HFFc6 (cell line): Measurements from ENCODE around the gene PTRHD1. TPM values are rescaled to one million over a fixed set of nuclear protein-coding genes. Genes with fewer than 3 reads are reported as not detected.
A peak's percentile ranks its signal among the peaks of the same experiment; 100 is the strongest.

Source experiments
- DNase-seq: peaks from one replicate; pipeline ENCODE4 v3.0.0-alpha.2; 2018
- H3K27ac Mint-ChIP-seq: 2 replicates; pipeline ENCODE4 v1.8.0; 2020; ENCODE audit warnings: mild to moderate bottlenecking, mixed read lengths
- H3K27me3 Mint-ChIP-seq: 2 replicates; pipeline ENCODE4 v1.8.0; 2021; ENCODE audit warnings: mild to moderate bottlenecking, moderate library complexity, mixed read lengths; ENCODE audit not compliant: insufficient read depth
- H3K36me3 Mint-ChIP-seq: 2 replicates; pipeline ENCODE4 v1.8.0; 2021; ENCODE audit warnings: low read depth, mixed read lengths
- H3K4me1 Mint-ChIP-seq: 2 replicates; pipeline ENCODE4 v1.8.0; 2020; ENCODE audit warnings: low read depth, mixed read lengths
- H3K4me3 Mint-ChIP-seq: 2 replicates; pipeline ENCODE4 v1.8.0; 2020; ENCODE audit warnings: mild to moderate bottlenecking, moderate library complexity, mixed read lengths
- H3K9me3 Mint-ChIP-seq: 2 replicates; pipeline ENCODE4 v1.8.0; 2020; ENCODE audit warnings: mild to moderate bottlenecking, mixed read lengths
- CTCF ChIP-seq: fragments of 200-600 bp; sonication (generic); IDR thresholded peaks from 2 replicates; pipeline ENCODE4 v1.5.0; 2021; ENCODE audit warnings: antibody characterized with exemption, mild to moderate bottlenecking
- total RNA-seq, 6 experiments: library from RNA; stranded (reverse); fragmentation: NEBNext Ultra II Directional; extraction: Animal tissue kit (Norgen Biotek cat#: 25700); gene quantifications; 2 replicates in 1 of 6; 3 replicates in 5 of 6; pipeline ENCODE4 v1.2.3, GENCODE V29; 2021

PTRHD1 gene
- total RNA-seq, 6 experiments from 2014 or later, result 29.4 to 44.4 (median 35.0) TPM

- no peaks in the 10 kb centered on the region for H3K27me3 Mint-ChIP-seq
- H3K9me3 Mint-ChIP-seq, result no peaks in the 10 kb centered on the region
- H3K36me3 Mint-ChIP-seq, result peaks cover 3% of the 10 kb centered on the region; the same call in 1 of the 2 replicates
Observed at GRCh38 chr2:24834733-24835395, 41.7 kb upstream of the PTRHD1 start.

GRCh38 chr2:24833821-24834732 is 40.9 kb upstream of the PTRHD1 start:
- Mint-ChIP-seq H3K4me3 (no peak overlapping the region), H3K9me3 (no peaks in the 10 kb centered on the region), H3K27me3 (no peaks in the 10 kb centered on the region), H3K36me3 (peaks cover 3% of the 10 kb centered on the region; the same call in 1 of the 2 replicates), H3K4me1 (peaks cover 16% of the 10 kb centered on the region), H3K27ac (no peak overlapping the region)
- DNase-seq, result no peak
- no peak for TF ChIP-seq CTCF

More at GRCh38 chr2:24834733-24835395, 41.7 kb upstream of the PTRHD1 start:
- DNase-seq, result no peak
- Mint-ChIP-seq H3K4me1 (peaks cover 16% of the 10 kb centered on the region), H3K4me3 (no peak overlapping the region), H3K27ac (peak overlapping the region; percentile 73)
- no peak for TF ChIP-seq CTCF

GRCh38 chr2:24832931-24833701 is 39.9 kb upstream of the PTRHD1 start:
- no peak overlapping the region for H3K4me3 Mint-ChIP-seq
- H3K4me1 Mint-ChIP-seq, result peaks cover 16% of the 10 kb centered on the region
- H3K36me3 Mint-ChIP-seq, result peaks cover 3% of the 10 kb centered on the region; the same call in 1 of the 2 replicates
- no peaks in the 10 kb centered on the region for H3K9me3 Mint-ChIP-seq
- no peak for DNase-seq
- H3K27me3 Mint-ChIP-seq, result no peaks in the 10 kb centered on the region
- no peak for TF ChIP-seq CTCF
- no peak overlapping the region for H3K27ac Mint-ChIP-seq

- no peak for TF ChIP-seq CTCF
- H3K27me3 Mint-ChIP-seq, result no peaks in the 10 kb centered on the region
- no peaks in the 10 kb centered on the region for H3K9me3 Mint-ChIP-seq
- DNase-seq, result no peak
- H3K4me1 Mint-ChIP-seq, result peaks cover 22% of the 10 kb centered on the region
- peaks cover 3% of the 10 kb centered on the region; the same call in 1 of the 2 replicates for H3K36me3 Mint-ChIP-seq
- H3K27ac Mint-ChIP-seq, result no peak overlapping the region
- no peak overlapping the region for H3K4me3 Mint-ChIP-seq
Observed at GRCh38 chr2:24832521-24832920, 39.3 kb upstream of the PTRHD1 start.

- no peak overlapping the region for H3K4me3 Mint-ChIP-seq
- H3K4me1 Mint-ChIP-seq, result peaks cover 26% of the 10 kb centered on the region
- no peaks in the 10 kb centered on the region for H3K9me3 Mint-ChIP-seq
- H3K27me3 Mint-ChIP-seq, result no peaks in the 10 kb centered on the region
- H3K27ac Mint-ChIP-seq, result no peak overlapping the region
- H3K36me3 Mint-ChIP-seq, result peaks cover 3% of the 10 kb centered on the region; the same call in 1 of the 2 replicates
- no peak for DNase-seq
- TF ChIP-seq CTCF, result no peak
Observed at GRCh38 chr2:24832073-24832461, 38.9 kb upstream of the PTRHD1 start.
